ENCODE results near the gene UVRAG.

The UVRAG gene

GRCh38 chr11:76188873-76189272 lies 373.9 kb downstream of the UVRAG start:
- H3K9ac ChIP-seq, result no peak overlapping the region
- no peak overlapping the region for H3K4me2 ChIP-seq (ENCODE audit: low read length)
- H3K4me3 ChIP-seq (ENCODE audit: low read depth, low read length), result no peak overlapping the region
- H3K9me3 ChIP-seq (ENCODE audit: control insufficient read depth, low read length), result no peaks in the 10 kb centered on the region
- H3K27me3 ChIP-seq (ENCODE audit: control insufficient read depth, insufficient read depth, low read length), result no peaks in the 10 kb centered on the region
- H3K36me3 ChIP-seq (ENCODE audit: control insufficient read depth, insufficient read depth, low read length), result no peaks in the 10 kb centered on the region
- TF ChIP-seq CTCF (IDR thresholded peaks at IDR 0.05), result no peak
- no peaks in the 10 kb centered on the region for H3K79me2 ChIP-seq
- H2AFZ ChIP-seq, result no peak overlapping the region
- H3K4me1 ChIP-seq, result no peaks in the 10 kb centered on the region
- no peak overlapping the region for H3K27ac ChIP-seq

DNA sequence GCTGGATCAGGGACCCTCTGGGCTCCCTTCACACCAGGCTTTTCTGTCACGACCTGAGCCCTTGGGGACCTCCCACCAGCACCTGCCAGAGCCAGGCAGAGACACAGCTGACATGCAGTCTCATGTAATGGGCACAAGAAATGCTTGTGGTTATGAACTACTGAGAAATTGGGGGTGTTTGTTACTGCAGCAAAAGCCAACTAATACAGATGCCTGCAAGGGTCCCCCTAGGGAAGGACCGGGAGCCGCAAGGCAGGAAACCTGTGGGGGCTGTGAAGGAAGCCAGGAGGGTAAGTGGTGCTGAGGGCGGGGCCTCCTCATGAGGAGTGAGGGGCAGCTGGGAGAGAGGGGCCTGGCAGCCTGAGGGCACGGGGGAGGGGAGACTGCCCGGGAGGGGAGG lies 374.7 kb downstream of the UVRAG start:
- no peaks in the 10 kb centered on the region for H3K27me3 ChIP-seq (ENCODE audit: control insufficient read depth, insufficient read depth, low read length)
- no peaks in the 10 kb centered on the region for H3K36me3 ChIP-seq (ENCODE audit: control insufficient read depth, insufficient read depth, low read length)
- H3K27ac ChIP-seq, result no peak overlapping the region
- no peaks in the 10 kb centered on the region for H3K9me3 ChIP-seq (ENCODE audit: control insufficient read depth, low read length)
- no peak overlapping the region for H3K9ac ChIP-seq
- no peaks in the 10 kb centered on the region for H3K79me2 ChIP-seq
- H3K4me1 ChIP-seq, result no peaks in the 10 kb centered on the region
- TF ChIP-seq CTCF (IDR thresholded peaks at IDR 0.05), result no peak
- no peak overlapping the region for H2AFZ ChIP-seq
- H3K4me2 ChIP-seq (ENCODE audit: low read length), result no peak overlapping the region
- H3K4me3 ChIP-seq (ENCODE audit: low read depth, low read length), result no peak overlapping the region

GRCh38 chr11:76190376-76190775 lies 375.4 kb downstream of the UVRAG start:
- H3K79me2 ChIP-seq, result no peaks in the 10 kb centered on the region

More at GRCh38 chr11:76190376-76190775, 375.4 kb downstream of the UVRAG start:
- Histone ChIP-seq H3K36me3 (ENCODE audit: control insufficient read depth, insufficient read depth, low read length) (no peaks in the 10 kb centered on the region), H3K27ac (no peak overlapping the region), H3K9me3 (ENCODE audit: control insufficient read depth, low read length) (no peaks in the 10 kb centered on the region), H3K4me2 (ENCODE audit: low read length) (no peak overlapping the region), H3K9ac (no peak overlapping the region), H3K27me3 (ENCODE audit: control insufficient read depth, insufficient read depth, low read length) (no peaks in the 10 kb centered on the region), H3K4me3 (ENCODE audit: low read depth, low read length) (no peak overlapping the region), H2AFZ (no peak overlapping the region), H3K4me1 (no peaks in the 10 kb centered on the region)
- TF ChIP-seq CTCF (IDR thresholded peaks at IDR 0.05), result no peak

All from parathyroid adenoma (tissue), 2 donors.